Activated T-cell treated with anti-CD3 and anti-CD28 coated beads for 4 hours (primary cell): Measurements from ENCODE around the gene GOSR1.
"Not testable (repeated sequence)": the region's sequence is repeated elsewhere in the genome, so short reads cannot be mapped to it uniquely, and the experiment has no call there.

ENCODE experiments used
- DNase-seq: peaks from one replicate; pipeline ENCODE4 v3.0.0-alpha.2; 2020

The GOSR1 gene

GRCh38 chr17:30506481-30506880 is 29.3 kb downstream of the GOSR1 start:
- no peak for DNase-seq

DNA sequence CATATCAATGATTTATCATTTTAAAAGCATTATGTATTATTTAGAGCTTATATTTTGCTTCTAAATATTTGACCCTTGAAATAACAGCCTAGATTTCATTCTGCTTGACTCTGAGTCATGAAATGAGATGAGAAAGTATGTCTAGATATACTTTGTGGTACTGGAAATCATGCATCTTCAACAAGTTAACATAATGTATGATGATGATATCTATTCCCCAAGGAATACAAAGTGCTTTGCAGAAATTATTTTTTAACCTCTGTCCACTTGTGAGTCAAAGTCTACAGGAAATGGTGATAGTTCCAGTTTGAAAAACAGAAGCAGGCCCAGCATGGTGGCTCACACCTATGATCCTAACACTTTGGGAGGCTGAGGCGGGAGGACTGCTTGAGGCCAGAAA is 36.1 kb downstream of the GOSR1 start:
- no peak for DNase-seq

GRCh38 chr17:30514895-30515596 is 37.8 kb downstream of the GOSR1 start:
- DNase-seq: no peak

DNA sequence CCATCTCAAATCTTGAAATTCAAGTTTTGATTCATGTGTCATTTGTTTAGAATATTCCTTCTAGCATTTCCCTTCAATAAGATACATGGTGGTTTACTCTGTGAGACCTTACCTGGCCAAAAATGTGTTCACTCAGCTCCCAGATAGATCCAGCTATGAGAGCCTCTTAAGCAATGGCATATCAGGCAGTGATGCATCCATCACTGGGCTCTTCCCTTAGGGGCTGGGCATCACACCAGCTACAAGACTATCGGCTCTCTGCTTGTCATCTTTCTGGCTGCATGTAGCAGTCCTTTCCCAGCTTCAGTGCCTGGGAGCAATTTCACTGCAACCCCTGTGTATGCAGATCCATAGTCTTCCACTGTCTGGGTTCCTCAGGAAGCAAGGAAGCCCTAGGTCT is 40.6 kb downstream of the GOSR1 start:
- no peak for DNase-seq

DNA sequence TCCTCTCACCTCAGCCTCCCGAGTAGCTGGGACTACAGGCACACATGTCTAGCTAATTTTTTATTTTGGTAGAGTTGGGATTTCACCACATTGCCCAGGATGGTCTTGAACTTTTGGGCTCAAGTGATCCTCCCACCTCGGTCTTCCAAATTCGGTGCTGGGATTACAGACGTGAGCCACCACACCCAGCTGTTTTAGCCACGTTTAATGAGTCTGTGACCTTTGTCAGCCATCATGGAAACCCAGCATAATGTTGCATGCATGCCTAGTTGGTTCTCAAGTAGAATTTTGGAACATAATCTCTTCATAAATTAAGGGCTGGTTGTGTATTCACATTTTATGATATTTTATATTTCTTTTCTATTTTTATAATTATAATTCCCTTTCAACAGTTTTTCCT is 42.0 kb downstream of the GOSR1 start:
- no peak for DNase-seq

GRCh38 chr17:30519707-30520106 is 42.5 kb downstream of the GOSR1 start:
- no peak for DNase-seq

DNA sequence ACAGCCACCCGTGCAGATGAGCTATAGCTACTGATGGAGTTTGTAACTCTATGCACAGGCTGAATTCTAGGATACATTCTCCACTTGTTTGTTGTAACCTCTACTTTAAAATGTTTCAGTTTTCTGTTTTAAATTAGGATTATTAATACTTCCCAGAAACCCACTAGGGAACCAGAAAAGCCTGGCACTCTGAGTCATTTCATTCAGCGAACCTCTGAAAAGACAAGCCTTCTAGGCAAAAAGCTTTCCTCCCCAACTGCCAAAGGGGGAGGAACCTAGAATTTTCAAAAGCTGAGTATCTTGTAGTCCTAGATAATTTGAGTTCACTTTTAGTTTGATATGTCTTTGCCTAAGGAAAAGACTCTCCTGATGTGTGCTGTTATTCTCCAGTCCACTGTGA is 43.2 kb downstream of the GOSR1 start:
- no peak for DNase-seq

- no peak for DNase-seq
These were observed 43.7 kb downstream of the GOSR1 start for GRCh38 chr17:30520882-30521281.

- no peak for DNase-seq
These were observed 44.6 kb downstream of the GOSR1 start for GRCh38 chr17:30521766-30522165.

- not testable (repeated sequence) for DNase-seq
These were observed 46.0 kb downstream of the GOSR1 start for GRCh38 chr17:30523236-30523635.

DNA sequence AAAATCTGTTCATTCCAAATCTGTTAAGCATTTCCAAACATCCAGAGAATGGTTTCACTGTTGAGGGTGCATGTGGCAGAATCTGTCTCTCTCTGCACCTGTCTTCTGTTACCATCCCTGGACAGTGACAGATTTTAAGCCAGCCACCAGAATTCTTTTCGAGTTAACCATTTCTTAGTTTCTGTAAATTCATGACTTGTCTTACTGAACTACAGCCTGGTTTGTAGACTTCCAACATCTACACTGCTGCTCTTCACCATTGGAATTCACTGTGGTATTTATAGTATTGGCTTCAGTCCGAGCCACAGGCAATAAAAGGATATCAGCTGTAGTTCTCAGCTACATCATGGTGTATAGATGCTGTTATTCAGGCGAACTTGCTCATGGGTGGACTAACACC is 47.6 kb downstream of the GOSR1 start:
- no peak for DNase-seq

DNA sequence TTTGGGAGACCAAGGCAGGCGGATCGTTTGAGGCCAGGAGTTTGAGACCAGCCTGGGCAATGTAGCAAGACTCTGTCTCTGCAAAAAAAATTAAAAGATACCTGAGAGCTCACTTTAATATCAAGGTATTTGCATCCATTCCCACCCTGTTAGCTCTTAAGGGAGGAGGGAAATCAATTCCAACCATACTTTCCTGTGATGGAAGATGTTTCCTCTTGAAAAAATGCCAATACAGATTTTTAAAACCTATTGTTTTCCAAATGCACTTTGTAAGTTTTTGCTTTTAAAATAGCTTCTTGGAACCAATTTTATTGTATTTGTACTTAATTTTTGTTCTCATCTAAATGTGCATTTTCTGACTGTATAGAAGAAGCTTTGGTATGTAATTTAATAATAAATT is 49.2 kb downstream of the GOSR1 start:
- no peak for DNase-seq

- not testable (repeated sequence) for DNase-seq
These were observed 51.5 kb downstream of the GOSR1 start for GRCh38 chr17:30528701-30529100.

GRCh38 chr17:30530346-30531025 is 53.3 kb downstream of the GOSR1 start:
- DNase-seq: no peak

GRCh38 chr17:30532871-30533270 is 55.7 kb downstream of the GOSR1 start:
- DNase-seq: no peak

GRCh38 chr17:30534298-30534697 is 57.1 kb downstream of the GOSR1 start:
- DNase-seq: no peak

DNA sequence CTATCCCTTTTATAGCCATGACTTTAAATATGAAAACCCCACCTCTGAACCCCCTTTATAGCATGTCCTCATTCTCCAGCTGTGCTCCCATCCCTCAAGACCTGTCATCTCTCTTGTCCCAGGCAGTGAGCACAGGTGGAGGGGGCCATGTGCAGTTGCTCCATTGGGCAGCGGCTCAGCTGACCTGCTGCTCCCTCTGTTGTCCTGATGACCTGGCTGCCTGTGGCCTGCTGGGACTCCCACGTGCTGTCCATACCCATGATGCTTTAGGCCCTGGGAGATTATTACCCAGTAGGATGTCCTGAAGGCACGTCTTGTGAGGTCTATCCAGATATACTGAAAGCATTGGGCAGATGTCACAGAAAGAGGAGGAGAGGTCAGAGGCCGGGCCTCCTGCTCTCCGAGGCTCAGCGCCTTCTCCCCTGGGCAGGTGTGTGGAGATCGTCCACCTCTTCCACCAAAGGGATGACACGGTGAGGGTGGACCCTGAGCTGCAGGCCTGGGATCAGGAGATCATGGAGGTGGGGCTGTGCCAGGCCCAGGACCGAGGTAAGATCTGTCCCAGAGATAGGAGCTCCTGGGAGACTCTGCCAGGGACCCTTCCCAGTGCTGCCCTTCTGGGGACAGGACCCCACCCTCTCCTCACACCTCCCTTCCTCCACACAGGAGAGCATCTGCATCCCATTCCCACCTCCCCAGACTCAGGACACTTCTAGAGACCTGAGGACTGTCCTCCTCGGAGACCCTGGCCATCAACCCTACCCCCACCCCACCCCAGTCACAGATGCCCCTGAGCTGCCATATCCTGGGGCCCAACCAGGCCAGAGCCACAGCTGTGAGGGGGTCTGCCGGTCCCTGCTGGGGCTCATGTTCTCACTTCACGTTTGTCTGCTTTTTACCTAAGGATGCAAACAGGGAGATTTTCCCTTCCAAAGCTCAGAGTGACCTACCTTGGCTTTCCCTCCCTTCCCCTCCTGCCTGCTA is 58.0 kb downstream of the GOSR1 start:
- DNase-seq: no peak

DNA sequence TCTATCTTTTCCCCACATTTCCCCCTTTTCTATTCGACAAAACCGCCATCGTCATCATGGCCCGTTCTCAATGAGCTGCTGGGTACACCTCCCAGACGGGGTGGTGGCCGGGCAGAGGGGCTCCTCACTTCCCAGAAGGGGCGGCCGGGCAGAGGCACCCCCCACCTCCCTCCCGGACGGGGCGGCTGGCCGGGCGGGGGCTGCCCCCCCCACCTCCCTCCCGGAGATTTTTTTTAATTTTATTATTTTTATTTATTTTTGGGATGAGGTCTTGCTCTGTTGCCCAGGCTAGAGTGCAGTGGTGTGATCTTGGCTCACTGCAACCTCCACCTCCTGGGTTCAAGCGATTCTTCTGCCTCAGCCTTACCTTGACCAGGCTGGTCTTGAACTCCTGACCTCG is 59.6 kb downstream of the GOSR1 start:
- DNase-seq: not testable (repeated sequence)

DNA sequence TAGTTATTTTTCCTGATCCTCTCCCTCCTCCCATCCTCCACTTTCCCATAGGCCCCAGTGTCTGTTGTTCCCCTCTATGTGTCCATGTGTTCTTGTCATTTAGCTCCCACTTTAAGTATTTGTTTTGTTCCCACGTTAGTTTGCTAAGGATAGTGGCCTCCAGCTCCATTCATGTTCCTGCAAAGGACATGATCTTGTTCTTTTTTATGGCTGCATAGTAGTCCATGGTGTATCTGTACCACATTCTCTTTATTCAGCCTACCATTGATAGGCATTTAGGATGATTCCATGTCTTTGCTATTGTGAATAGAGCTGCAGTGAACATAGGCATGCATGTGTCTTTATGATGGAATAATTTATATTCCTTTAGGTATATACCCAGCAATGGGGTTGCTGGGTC is 60.5 kb downstream of the GOSR1 start:
- not testable (repeated sequence) for DNase-seq

- DNase-seq: no peak
These were observed 64.6 kb downstream of the GOSR1 start for GRCh38 chr17:30541802-30542201.

- no peak for DNase-seq
These were observed 66.2 kb downstream of the GOSR1 start for GRCh38 chr17:30543456-30543855.

- no peak for DNase-seq
These were observed 67.8 kb downstream of the GOSR1 start for GRCh38 chr17:30545024-30545423.

- DNase-seq: no peak
These were observed 70.8 kb downstream of the GOSR1 start for GRCh38 chr17:30547778-30548573.
